GM18526 (cell line): ENCODE results near the gene DST.

ENCODE experiments used
- POLR2A ChIP-seq: IDR thresholded peaks from 3 replicates; pipeline ENCODE4 v1.6.1; 2011; ENCODE audit not compliant: insufficient read length; ENCODE audit errors: extremely low read depth

Gene DST

GRCh38 chr6:56541030-56541600 is 101.6 kb downstream of the DST start:
- no peak for TF ChIP-seq POLR2A

- TF ChIP-seq POLR2A, result no peak
These were observed 102.3 kb downstream of the DST start for GRCh38 chr6:56540232-56541029.

GRCh38 chr6:56539527-56540105 is 103.1 kb downstream of the DST start:
- no peak for TF ChIP-seq POLR2A

GRCh38 chr6:56538851-56539250 is 103.8 kb downstream of the DST start:
- no peak for TF ChIP-seq POLR2A

GRCh38 chr6:56537223-56537770 is 105.4 kb downstream of the DST start:
- no peak for TF ChIP-seq POLR2A

- no peak for TF ChIP-seq POLR2A
These were observed 106.2 kb downstream of the DST start for GRCh38 chr6:56536536-56536935.

- no peak for TF ChIP-seq POLR2A
These were observed 107.1 kb downstream of the DST start for GRCh38 chr6:56535626-56536025.

GRCh38 chr6:56534680-56535419 is 107.8 kb downstream of the DST start:
- no peak for TF ChIP-seq POLR2A

GRCh38 chr6:56532766-56533551 is 109.7 kb downstream of the DST start:
- TF ChIP-seq POLR2A, result no peak

GRCh38 chr6:56531839-56532595 is 110.7 kb downstream of the DST start:
- TF ChIP-seq POLR2A, result no peak

GRCh38 chr6:56529594-56530191 is 113.0 kb downstream of the DST start:
- no peak for TF ChIP-seq POLR2A

GRCh38 chr6:56528412-56528841 is 114.3 kb downstream of the DST start:
- TF ChIP-seq POLR2A, result no peak

GRCh38 chr6:56527934-56528333 is 114.8 kb downstream of the DST start:
- TF ChIP-seq POLR2A, result no peak
